ENCODE results near the gene CCDC190.

Gene CCDC190

GRCh38 chr1:162835157-162835899 is 25.6 kb downstream of the CCDC190 start:
- Histone ChIP-seq H3K27me3 (ENCODE audit: low read length) (no peaks in the 10 kb centered on the region), H3K79me2 (ENCODE audit: insufficient read depth, low read length) (no peaks in the 10 kb centered on the region), H4K20me1 (ENCODE audit: low read depth, low read length) (no peaks in the 10 kb centered on the region), H3K4me3 (ENCODE audit: insufficient read depth, low read length, poor library complexity, severe bottlenecking) (no peak overlapping the region), H3K9me2 (replicated peaks; ENCODE audit: insufficient read depth, low read length) (no peaks in the 10 kb centered on the region; the same call in 1 of the 2 replicates), H3K27ac (ENCODE audit: low read depth, low read length) (no peak overlapping the region), H3K9me3 (ENCODE audit: insufficient read depth, low read length) (no peaks in the 10 kb centered on the region), H2AFZ (ENCODE audit: low read depth, low read length, severe bottlenecking) (no peak overlapping the region), H3K4me2 (ENCODE audit: low read depth, low read length, poor library complexity, severe bottlenecking) (no peak overlapping the region), H3K9ac (ENCODE audit: low read length) (no peak overlapping the region), H3K36me3 (ENCODE audit: low read length) (no peaks in the 10 kb centered on the region), H3F3A (ENCODE audit: insufficient read depth) (no peaks in the 10 kb centered on the region)
- no peak for TF ChIP-seq EZH2phosphoT487 (conservative IDR thresholded peaks at IDR 0.05; ENCODE audit: low read length)
- TF ChIP-seq, protein P1, sequence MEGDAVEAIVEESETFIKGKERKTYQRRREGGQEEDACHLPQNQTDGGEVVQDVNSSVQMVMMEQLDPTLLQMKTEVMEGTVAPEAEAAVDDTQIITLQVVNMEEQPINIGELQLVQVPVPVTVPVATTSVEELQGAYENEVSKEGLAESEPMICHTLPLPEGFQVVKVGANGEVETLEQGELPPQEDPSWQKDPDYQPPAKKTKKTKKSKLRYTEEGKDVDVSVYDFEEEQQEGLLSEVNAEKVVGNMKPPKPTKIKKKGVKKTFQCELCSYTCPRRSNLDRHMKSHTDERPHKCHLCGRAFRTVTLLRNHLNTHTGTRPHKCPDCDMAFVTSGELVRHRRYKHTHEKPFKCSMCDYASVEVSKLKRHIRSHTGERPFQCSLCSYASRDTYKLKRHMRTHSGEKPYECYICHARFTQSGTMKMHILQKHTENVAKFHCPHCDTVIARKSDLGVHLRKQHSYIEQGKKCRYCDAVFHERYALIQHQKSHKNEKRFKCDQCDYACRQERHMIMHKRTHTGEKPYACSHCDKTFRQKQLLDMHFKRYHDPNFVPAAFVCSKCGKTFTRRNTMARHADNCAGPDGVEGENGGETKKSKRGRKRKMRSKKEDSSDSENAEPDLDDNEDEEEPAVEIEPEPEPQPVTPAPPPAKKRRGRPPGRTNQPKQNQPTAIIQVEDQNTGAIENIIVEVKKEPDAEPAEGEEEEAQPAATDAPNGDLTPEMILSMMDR (IDR thresholded peaks at IDR 0.05; ENCODE audit: insufficient read depth, low read length, poor library complexity, severe bottlenecking) = no peak

DNA sequence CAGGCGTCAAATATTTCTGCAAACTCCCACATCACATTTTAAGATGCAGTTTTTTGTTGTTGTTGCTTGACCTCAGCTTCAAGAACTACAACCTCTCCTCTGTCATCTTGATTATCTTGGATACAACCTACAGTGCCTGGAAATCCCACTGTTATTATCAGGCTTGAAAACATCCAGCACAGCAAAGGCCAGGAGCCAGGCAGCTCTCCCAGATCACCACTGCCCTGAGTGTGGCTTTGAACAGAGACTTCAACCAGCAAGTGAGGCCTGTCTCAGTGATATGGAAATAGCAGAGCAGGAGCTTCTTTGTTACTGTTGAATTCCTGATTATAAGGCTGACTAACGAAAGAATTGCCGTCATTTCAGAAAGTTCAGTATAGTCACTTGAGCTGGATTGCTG is 28.5 kb downstream of the CCDC190 start:
- TF ChIP-seq, protein P1 (IDR thresholded peaks at IDR 0.05; ENCODE audit: insufficient read depth, low read length, poor library complexity, severe bottlenecking) = no peak
- TF ChIP-seq EZH2phosphoT487 (conservative IDR thresholded peaks at IDR 0.05; ENCODE audit: low read length) = no peak

DNA sequence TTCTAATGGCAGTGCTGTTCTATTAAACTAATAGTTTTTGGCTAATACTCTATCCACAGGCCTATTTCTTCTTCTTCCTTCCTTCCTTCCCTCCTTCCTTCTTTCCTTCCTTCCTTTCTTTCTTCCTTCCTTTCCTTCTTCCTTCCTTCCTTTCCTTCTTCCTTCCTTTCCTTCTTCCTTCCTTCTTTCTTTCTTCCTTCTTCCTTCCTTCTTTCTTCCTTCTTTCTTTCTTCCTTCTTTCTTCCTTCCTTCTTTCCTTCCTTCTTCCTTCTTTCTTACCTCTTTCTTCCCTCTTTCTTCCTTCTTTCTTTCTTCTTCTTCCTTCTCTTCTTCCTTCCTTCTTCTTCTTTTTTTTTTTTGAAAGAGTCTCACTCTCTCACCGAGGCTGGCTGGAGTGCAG is 31.7 kb downstream of the CCDC190 start:
- Histone ChIP-seq H4K20me1 (ENCODE audit: low read depth, low read length) (no peaks in the 10 kb centered on the region), H3K4me3 (ENCODE audit: insufficient read depth, low read length, poor library complexity, severe bottlenecking) (no peak overlapping the region), H3K36me3 (ENCODE audit: low read length) (no peaks in the 10 kb centered on the region), H3F3A (ENCODE audit: insufficient read depth) (no peaks in the 10 kb centered on the region), H3K27me3 (ENCODE audit: low read length) (no peaks in the 10 kb centered on the region), H3K79me2 (ENCODE audit: insufficient read depth, low read length) (no peaks in the 10 kb centered on the region), H2AFZ (ENCODE audit: low read depth, low read length, severe bottlenecking) (no peak overlapping the region), H3K9me2 (replicated peaks; ENCODE audit: insufficient read depth, low read length) (no peaks in the 10 kb centered on the region; the same call in 1 of the 2 replicates), H3K9me3 (ENCODE audit: insufficient read depth, low read length) (no peaks in the 10 kb centered on the region), H3K27ac (ENCODE audit: low read depth, low read length) (no peak overlapping the region), H3K9ac (ENCODE audit: low read length) (no peak overlapping the region), H3K4me2 (ENCODE audit: low read depth, low read length, poor library complexity, severe bottlenecking) (no peak overlapping the region)
- no peak for TF ChIP-seq EZH2phosphoT487 (conservative IDR thresholded peaks at IDR 0.05; ENCODE audit: low read length)
- TF ChIP-seq, protein P1 (IDR thresholded peaks at IDR 0.05; ENCODE audit: insufficient read depth, low read length, poor library complexity, severe bottlenecking) = no peak

More for the DNA sequence above, 28.5 kb downstream of the CCDC190 start:
- no peaks in the 10 kb centered on the region for H3F3A ChIP-seq (ENCODE audit: insufficient read depth)
- H3K27ac ChIP-seq (ENCODE audit: low read depth, low read length) = no peak overlapping the region
- no peaks in the 10 kb centered on the region for H4K20me1 ChIP-seq (ENCODE audit: low read depth, low read length)
- no peaks in the 10 kb centered on the region for H3K79me2 ChIP-seq (ENCODE audit: insufficient read depth, low read length)
- no peaks in the 10 kb centered on the region for H3K9me3 ChIP-seq (ENCODE audit: insufficient read depth, low read length)
- H3K9ac ChIP-seq (ENCODE audit: low read length) = no peak overlapping the region
- no peaks in the 10 kb centered on the region for H3K27me3 ChIP-seq (ENCODE audit: low read length)
- no peak overlapping the region for H3K4me3 ChIP-seq (ENCODE audit: insufficient read depth, low read length, poor library complexity, severe bottlenecking)
- no peak overlapping the region for H3K4me2 ChIP-seq (ENCODE audit: low read depth, low read length, poor library complexity, severe bottlenecking)
- H3K36me3 ChIP-seq (ENCODE audit: low read length) = no peaks in the 10 kb centered on the region
- no peak overlapping the region for H2AFZ ChIP-seq (ENCODE audit: low read depth, low read length, severe bottlenecking)
- H3K9me2 ChIP-seq (replicated peaks; ENCODE audit: insufficient read depth, low read length) = no peaks in the 10 kb centered on the region; the same call in 1 of the 2 replicates

Data from SU-DHL-6 (cell line).